ENCODE measurements around the gene GPI. TPM values are rescaled to one million over a fixed set of nuclear protein-coding genes. Genes with fewer than 3 reads are reported as not detected.
A peak's percentile ranks its signal among the peaks of the same experiment; 100 is the strongest.

GPI gene
- total RNA-seq, 4 donors from 2014 or later, result 86.6 to 324 (median 222) TPM

- H3K4me3 ChIP-seq, result no peak overlapping the region
- peak overlapping the region in 1 of 4 donors; percentile 47 for H3K27ac ChIP-seq
- peak; percentile 19 for TF ChIP-seq POLR2AphosphoS5 (IDR thresholded peaks at IDR 0.05)
- TF ChIP-seq POLR2A (IDR thresholded peaks at IDR 0.05), result no peak
- no peak for ATAC-seq
- no peaks in the 10 kb centered on the region for H3K27me3 ChIP-seq
- 80 to 84% methylated on average over 1 to 4 of the region's 5 CpGs for WGBS, 2 donors (ENCODE audit: low coverage in 1 of 2)
- H3K4me1 ChIP-seq, result peaks cover 0 to 13% (median 0%) of the 10 kb centered on the region in 3 donors
- H3K9me3 ChIP-seq, result no peaks in the 10 kb centered on the region
- peaks cover 0 to 90% of the 10 kb centered on the region in 2 donors for H3K36me3 ChIP-seq
These were observed 32.8 kb upstream of the GPI start for GRCh38 chr19:34332027-34332760.

GRCh38 chr19:34335914-34336313, 29.1 kb upstream of the GPI start:
- Histone ChIP-seq H3K4me1 (peaks cover 0 to 13% (median 0%) of the 10 kb centered on the region in 3 donors), H3K27ac (no peak overlapping the region), H3K36me3 (peaks cover 0 to 89% of the 10 kb centered on the region in 2 donors), H3K9me3 (no peaks in the 10 kb centered on the region), H3K27me3 (no peaks in the 10 kb centered on the region), H3K4me3 (no peak overlapping the region)
- ATAC-seq, result no peak
- WGBS, 2 donors (ENCODE audit: low coverage in 1 of 2), result 94% methylated on average over 2 to 3 of the region's 3 CpGs
- no peak for TF ChIP-seq POLR2AphosphoS5 (IDR thresholded peaks at IDR 0.05)
- no peak for TF ChIP-seq EP300 (IDR thresholded peaks at IDR 0.05)
- TF ChIP-seq CTCF (IDR thresholded peaks at IDR 0.05), result no peak
- TF ChIP-seq POLR2A (IDR thresholded peaks at IDR 0.05), result no peak

GRCh38 chr19:34336781-34337271, 28.2 kb upstream of the GPI start:
- ATAC-seq, result no peak
- no peak overlapping the region for H3K4me3 ChIP-seq
- H3K27me3 ChIP-seq, result no peaks in the 10 kb centered on the region
- 0 to 17% methylated on average over 1 of the region's 1 CpG for WGBS, 2 donors (ENCODE audit: low coverage in 1 of 2)
- TF ChIP-seq POLR2AphosphoS5 (IDR thresholded peaks at IDR 0.05), result no peak
- TF ChIP-seq CTCF (IDR thresholded peaks at IDR 0.05), result peak; percentile 54 to 62 (median 58)
- TF ChIP-seq EP300 (IDR thresholded peaks at IDR 0.05), result no peak
- peaks cover 0 to 89% of the 10 kb centered on the region in 2 donors for H3K36me3 ChIP-seq
- H3K9me3 ChIP-seq, result no peaks in the 10 kb centered on the region
- H3K27ac ChIP-seq, result no peak overlapping the region
- peaks cover 0 to 13% (median 0%) of the 10 kb centered on the region in 3 donors for H3K4me1 ChIP-seq

- ATAC-seq, result no peak
These were observed 27.3 kb upstream of the GPI start for GRCh38 chr19:34337739-34338138.

More at GRCh38 chr19:34337739-34338138, 27.3 kb upstream of the GPI start:
- H3K4me3 ChIP-seq, result no peak overlapping the region
- 94% methylated on average over 2 of the region's 2 CpGs; no CpG with 5 or more reads in 1 of the 2 donors for WGBS, 2 donors (ENCODE audit: low coverage in 1 of 2)
- TF ChIP-seq CTCF (IDR thresholded peaks at IDR 0.05) (no peak), EP300 (IDR thresholded peaks at IDR 0.05) (no peak), POLR2A (IDR thresholded peaks at IDR 0.05) (no peak), POLR2AphosphoS5 (IDR thresholded peaks at IDR 0.05) (no peak)
- peaks cover 0 to 12% (median 0%) of the 10 kb centered on the region in 3 donors for H3K4me1 ChIP-seq
- H3K27ac ChIP-seq, result no peak overlapping the region
- no peaks in the 10 kb centered on the region for H3K27me3 ChIP-seq
- H3K36me3 ChIP-seq, result peaks cover 0 to 89% of the 10 kb centered on the region in 2 donors
- no peaks in the 10 kb centered on the region for H3K9me3 ChIP-seq
